GM21447 (cell line): Measurements from ENCODE around the gene FOSL1.
A peak's percentile ranks its signal among the peaks of the same experiment; 100 is the strongest.

ENCODE experiments used
- ATAC-seq: cut with Tn5 transposase; IDR thresholded peaks from one replicate; pipeline ENCODE4 v1.9.1; 2021; ENCODE audit not compliant: unreplicated experiment

Gene FOSL1

DNA sequence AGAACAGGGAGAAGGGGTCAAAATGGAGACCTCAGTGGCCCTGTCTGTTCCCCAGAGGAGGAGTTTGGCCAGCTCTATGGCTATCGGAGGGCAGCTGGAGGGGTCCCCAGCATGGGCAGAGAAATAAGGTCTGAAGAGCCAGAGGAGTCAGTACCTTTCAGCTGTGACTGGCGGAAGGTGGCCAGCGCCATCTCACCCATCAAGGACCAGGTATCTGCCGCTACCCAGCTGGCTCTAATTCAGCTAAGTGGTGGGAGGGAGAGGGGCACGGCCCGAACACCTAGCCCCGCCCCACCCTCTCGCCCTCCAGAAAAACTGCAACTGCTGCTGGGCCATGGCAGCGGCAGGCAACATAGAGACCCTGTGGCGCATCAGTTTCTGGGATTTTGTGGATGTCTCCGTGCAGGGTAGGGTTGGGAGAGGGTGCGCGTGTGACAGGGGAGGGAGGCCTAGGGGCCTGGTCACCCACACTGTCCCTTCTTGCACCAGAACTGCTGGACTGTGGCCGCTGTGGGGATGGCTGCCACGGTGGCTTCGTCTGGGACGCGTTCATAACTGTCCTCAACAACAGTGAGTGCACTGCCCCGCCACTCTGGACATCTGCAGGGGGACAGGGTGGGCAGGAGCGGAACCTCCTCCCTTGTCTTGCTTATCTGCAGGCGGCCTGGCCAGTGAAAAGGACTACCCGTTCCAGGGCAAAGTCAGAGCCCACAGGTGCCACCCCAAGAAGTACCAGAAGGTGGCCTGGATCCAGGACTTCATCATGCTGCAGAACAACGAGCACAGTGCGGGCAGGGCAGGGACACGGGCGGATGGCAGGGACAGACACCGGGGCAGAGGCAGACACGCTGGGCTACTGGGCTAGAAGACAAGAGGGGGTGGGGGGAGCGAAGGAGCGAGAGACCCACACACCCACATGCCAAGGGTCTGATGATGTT lies 17.8 kb downstream of the FOSL1 start:
- ATAC-seq, result no peak

DNA sequence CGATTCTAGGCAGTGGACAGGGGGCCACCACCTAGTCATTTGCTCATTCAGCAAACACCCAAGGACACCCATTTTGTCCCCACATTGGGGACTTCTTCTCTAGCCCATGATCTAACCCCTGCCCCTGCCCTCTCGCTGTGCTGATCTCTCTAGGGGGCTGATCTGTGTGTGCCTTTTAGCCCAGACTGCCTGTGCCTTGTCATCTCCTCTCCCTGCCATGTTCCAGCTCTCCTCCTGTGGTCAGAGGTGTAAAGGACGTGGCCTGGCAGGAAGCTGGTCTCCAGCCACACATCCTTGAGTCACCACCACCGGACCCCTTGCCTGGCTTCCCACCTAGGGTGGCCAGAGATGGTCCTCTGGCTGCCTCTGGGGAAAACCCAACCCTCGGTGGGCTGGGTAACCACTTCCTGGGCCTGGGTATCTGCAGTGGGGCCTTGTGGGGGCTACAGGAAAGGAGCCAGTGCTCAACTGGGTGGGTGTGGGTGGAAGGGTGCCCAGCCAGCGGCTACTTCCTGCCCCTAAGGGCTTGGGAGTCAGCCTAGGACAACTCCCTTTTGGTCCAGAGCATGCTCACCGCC lies 19.3 kb downstream of the FOSL1 start:
- no peak for ATAC-seq

DNA sequence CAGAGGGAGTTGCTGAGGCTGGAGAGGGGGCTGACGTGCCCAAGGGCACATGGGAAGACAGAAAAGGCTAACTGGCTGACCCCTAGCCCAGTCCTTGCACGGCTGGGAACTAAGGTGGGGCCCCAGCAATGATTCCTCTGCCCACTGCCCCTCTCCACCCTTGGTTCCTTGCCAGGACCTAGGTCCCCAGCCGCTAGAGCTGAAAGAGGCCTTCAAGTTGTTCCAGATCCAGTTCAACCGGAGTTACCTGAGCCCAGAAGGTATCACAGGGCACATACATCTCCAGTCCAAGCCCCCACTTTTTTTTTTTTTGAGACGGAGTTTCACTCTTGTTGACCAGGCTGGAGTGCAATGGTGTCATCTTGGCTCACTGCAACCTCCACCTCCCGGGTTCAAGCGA lies 20.2 kb downstream of the FOSL1 start:
- no peak for ATAC-seq

DNA sequence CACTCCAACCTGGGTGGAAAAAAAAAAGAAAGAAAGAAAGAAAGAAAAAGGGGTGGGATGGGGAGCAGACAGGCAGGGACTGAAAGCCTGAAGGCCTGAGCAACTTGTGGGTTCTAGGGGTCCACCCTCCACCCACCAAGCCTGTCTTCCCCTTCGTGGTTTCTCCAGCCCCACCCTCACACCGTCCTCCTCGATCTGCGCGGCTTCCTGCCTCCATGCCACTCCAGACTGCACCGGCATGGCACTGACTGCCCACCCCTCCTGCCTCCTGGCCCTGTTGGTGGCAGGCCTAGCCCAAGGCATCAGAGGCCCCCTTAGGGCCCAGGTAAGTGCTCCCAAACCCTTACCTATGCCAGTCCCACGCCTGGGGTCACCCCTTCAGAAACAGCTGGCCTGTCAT lies 20.6 kb downstream of the FOSL1 start, which contains the start of gene CTSW:
Gene CTSW, plus strand, starts transcription at position 221 of the 400 bp plus-strand sequence. Its CDS starts 18 bp downstream, at position 239.
- no peak for ATAC-seq

DNA sequence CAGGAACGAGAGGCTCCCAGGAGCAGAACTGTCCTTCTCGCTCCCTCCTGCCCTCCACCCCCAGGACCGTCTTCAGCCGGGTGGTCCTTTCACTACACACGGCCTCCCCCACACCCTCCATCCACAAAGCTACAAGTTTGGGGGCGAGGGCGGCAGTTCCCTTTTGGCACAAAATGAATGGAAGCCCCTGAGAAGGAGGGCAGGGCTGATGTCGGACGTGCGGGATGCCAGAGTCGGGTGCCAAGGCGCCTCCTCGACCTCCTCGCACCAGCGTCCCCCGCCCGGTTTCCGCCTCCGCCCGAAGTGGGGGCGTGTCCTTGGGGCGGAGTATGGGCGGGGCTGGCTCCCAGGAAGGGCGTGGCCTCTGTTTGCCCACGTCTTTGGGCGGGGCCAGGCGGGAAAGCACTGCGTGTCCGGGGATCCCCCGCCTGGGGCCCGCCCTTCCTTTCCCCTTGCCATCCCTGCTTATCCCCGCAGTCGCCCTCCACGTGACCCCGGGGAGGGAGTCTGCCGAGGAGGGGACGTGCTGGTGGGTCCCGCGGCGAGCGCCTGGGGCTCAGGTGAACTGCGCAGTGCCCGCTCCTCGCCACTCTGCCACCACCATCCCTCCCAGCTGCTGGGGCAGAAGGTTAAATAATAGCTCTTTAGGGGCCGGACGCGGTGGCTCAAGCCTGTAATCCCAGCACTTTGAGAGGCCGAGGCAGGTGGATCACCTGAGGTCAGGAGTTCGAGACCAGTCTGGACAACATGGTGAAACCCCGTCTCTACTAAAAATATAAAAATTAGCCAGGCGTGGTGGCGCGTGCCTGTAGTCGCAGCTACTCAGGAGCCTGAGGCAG lies 26.7 kb downstream of the FOSL1 start:
- peak; percentile 73 for ATAC-seq

DNA sequence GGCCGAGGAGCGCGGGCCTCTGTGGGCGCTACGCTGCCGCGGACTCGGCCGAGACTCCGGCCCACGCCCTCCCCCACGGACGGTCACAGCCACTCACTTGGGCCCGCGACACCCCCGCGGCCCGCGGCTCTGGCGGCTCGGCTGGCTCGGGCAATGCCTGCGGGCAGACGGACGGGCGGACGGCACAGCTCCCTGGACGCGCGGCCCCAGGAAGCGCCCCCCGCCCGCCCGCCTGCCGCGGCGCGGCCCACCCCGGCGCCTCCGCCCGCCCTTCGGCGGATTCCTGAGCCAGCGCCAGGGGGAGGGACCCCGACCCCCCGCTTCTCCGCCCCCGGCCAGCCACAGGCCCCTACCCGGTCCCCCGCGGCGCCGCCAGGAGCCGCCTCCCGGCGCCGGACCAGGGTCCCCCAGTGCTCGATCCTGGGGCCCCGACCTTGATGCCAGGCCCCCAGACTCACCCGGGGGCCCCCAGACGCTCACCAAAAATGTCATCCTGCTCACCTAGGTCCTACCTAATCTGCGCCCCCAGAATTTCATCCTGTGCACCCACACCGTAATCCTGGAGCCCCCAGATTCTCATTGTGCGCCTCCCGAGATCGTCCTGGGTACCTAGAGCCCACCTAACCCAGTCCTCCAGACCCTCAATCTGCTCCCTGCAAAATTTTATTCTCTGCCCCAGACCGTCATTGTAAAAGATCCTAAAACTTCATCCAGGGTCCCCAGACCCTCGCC lies 27.4 kb downstream of the FOSL1 start, which contains the start of gene EFEMP2:
Gene EFEMP2, minus strand, starts transcription at position 215 of the 732 bp plus-strand sequence. CDS start 446 bp downstream, outside the sequence.
- ATAC-seq, result no peak

DNA sequence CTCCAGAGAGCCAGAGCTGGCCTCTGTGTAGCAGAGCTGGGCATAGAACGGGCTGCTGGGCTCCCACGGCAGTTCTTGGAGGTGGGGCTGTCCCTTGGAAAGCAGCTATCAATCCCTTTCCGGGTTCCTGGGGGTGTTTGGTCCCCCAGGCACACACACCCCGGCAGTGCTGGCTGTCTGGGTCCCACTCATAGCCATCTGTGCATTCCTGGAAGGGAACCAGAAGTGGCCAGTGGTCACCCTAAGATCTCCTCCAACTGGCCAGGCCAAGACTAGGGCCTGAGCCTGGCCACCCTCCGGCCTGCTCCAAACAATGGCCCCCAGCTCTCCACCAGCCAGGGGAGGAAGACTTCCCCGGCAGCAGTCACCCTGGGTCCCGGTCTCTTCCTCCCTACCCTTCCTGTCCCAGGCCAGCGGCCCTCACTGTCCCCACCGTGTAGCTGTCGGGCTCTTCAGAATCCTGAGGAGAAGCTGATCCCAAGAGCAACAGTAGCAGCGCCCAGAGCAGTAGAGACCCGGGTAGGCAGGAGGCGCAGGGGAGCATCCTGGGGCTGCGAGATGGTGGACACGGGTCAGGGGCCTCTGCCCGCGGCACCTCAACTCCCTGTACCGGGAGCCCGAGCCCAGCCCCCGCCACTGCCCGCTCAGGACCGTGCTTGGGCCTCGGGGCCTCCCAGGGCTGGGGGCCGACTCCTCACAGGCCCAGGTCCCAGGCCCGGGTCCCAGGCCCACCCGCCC lies 28.2 kb downstream of the FOSL1 start:
- ATAC-seq, result no peak

DNA sequence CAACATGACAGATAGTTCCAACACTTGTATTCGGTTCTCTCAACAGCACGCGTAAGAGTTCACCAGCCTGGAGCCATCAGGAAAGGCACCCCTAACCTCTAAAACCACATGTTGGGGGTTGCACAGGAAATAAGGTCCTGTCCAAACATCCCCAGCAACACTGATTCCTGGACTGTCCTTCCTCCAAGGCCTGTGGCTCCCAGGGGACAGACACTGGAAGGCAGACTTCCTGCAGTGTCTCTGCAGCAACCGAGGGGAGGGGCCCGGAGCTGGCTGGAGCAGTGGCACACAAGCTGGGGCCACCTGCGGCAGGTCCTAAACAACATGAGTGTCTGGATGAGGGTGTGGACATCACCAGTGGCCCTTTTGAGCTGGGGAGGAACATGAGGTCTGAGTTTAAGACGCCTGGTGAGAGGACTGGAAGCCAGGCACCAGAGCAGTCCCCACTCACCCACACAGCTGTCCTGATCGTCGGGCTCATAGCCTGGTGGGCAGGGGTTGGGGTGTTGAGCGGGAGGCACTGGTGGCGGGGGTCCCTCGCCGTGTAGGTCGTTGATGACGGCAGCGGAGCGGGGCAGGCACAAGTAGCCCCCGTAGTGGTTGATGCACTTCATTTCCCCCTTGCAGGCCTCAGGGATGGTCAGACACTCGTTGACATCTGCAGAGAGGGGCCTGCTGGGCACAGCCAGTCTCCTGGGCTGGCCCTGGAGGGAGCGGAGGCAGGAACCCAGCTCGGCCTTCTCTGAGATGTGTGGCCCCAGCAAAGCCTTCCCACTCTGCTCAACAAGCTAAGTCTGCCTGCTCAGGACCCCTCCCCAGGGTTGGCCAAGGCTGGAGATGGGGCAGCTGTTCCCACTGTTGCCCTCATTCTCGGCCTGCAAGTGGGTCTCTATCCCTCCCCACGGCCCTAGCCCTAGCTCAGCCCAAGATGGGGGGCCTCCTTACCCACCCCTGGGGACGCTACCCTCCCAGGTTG lies 29.2 kb downstream of the FOSL1 start:
- no peak for ATAC-seq

DNA sequence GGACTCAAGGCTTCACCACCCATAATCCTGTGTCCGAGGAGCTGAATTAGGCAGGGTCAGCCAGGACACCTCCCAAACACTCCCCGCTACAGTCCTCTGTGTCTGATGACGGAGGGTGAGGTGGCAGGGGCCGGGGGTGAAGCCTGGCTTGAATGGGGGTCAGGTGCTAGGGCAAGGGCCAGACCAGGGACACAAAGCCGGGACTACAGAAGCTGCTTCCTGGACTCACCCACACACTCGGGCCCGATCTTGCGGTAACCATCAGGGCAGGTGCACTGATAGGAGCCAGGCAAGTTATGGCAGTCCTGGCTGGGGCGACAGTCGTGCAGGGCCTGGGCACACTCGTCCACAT lies 29.9 kb downstream of the FOSL1 start:
- ATAC-seq, result no peak

DNA sequence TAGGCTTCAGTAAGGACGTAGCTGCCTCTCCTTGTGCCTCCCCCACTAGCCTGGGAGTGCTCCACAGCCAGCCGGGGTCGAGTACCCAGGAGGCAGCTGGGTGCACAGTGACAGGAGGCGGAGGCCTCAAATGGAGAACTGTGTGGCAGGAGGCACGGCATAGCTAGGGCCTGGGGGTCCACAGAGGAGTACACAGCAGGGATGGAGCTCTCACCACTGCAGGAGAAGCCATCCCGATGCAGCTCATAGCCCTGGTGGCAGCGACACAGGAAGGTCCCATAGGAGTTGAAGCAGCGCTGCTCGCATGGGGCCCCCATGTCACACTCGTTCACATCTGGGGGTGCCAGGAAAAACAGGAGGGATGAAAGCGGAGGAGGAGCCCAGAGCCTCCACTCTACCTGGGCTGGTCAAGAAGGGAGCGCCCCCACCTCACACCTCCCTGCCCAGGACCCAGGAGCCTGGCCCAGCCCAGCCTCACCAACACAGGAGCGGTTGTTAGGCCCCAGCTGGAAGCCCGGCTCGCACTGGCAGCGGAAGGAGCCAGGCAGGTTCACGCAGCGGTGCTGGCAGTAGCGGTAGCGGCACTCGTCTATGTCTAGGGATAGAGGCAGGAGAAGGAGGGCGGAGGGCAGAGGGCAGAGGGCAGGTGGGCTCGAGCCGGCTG lies 30.4 kb downstream of the FOSL1 start:
- no peak for ATAC-seq

DNA sequence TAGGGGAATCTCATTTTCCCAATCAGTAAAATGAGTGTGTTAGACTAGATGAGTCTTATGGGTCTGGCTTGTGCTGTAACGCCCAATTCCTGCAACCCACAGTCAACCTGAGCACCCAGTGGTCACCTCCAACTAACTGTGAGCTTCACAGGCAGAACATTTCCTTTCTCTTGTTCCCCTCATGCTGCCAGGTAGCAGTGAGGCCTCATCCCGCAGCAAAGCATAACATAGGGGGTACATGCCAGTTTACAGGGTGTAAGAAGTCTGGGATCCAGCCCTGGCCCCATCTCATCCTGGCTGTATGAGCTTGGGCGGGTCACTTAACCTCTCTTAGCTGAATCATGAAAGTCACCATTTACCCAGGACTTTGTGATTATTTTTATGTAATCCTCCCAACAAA lies 31.3 kb downstream of the FOSL1 start:
- no peak for ATAC-seq

DNA sequence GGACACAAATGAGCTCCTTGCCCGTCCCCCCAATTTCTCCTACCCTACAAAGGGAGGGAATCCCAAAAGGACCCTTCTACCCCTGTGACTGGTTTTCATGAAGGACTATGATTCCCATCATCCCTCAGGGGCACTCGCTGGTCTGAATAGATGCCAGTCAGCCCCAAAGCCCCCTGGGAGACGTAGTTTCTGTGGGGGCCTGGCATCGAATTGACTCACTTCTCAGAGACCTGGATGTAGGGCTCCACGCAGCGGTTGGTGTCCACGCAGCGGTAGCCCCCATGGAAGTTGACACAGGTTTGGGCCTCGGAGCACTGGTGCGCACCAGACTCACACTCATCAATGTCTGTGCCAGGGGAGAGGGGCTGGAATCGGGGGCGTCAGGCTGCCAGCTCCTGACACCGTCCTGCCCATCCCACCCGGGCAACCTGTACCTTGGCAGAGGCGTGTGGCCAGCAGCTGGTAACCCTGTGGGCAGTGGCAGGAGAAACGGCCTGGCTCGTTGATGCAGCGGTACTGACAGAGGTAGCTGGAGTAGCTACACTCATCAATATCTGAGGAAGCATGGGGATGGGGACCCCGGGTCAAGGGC lies 32.0 kb downstream of the FOSL1 start:
- no peak for ATAC-seq

DNA sequence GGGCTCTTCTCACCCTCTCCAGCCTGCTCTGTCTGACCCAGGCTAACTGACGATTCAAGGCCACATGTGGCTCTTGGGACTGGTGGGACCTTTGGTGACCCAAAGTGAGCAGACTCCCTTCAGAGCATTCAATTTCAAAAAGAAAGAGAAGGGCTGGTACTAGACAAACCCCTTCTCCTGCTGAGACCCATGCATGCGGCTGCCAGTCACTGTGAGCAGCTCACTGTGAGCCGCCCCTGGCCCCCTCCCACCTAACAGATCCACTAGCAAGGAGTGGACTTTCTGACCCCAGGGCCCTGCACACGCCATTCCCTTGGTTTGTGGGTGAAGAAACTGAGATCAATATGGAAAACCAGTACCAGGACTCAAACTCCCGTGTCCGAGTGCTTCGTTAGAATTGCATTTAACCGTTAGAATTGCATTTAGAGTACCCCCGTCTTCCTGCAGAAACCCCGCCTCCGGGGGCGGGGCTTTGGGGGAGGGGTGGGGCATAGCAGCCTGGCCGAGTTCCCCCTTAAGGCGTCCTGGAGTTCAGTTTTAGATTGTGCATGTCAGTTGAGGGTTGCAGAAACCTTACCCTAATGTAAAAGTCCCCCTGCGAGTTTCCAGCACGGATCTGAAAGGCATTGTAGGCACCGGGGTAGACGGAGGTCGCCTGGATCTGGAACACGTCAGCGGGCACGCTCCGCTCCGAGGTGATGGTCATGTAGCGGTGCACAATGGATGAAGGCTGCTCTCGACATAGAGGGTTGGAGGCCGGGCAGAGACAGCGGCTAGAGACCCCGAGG lies 32.7 kb downstream of the FOSL1 start:
- ATAC-seq, result no peak

DNA sequence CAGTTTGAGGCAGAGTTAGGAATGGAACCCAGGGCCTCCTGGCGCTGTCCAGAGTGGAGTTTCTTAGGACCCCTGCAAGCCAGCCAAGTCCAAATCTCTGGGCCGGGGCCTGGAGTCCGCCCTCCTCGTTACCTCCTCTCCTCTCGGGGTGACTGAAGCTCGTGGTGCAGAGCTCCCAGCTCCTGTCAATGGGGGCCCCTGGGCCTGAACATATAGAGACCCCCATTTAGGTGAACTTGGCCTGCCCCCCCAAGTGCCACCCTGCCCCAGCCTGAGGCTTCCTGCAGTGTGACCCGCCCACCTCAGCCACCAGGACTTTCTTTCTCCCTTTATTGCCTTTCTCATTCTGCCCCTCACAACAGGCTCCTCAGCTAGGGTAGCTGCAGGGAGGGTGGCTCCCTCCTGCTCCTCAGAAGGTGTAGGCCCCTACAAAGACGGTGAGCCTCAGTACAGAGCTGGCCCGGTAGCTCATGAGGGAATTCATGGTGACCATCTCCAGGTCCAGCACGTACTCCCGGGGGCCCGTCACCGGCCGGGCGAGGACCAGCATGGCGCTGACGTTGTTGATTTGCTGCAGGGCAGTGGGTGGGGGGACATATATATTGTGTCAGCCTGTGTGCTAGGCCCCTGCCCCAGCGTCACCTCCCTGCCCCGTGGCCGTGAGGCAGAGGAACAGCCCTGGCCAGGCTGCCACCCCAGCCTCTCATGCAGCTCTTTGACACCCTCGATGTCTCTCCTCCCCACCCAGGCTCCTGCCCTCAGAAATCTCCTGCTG lies 33.5 kb downstream of the FOSL1 start:
- ATAC-seq, result no peak

DNA sequence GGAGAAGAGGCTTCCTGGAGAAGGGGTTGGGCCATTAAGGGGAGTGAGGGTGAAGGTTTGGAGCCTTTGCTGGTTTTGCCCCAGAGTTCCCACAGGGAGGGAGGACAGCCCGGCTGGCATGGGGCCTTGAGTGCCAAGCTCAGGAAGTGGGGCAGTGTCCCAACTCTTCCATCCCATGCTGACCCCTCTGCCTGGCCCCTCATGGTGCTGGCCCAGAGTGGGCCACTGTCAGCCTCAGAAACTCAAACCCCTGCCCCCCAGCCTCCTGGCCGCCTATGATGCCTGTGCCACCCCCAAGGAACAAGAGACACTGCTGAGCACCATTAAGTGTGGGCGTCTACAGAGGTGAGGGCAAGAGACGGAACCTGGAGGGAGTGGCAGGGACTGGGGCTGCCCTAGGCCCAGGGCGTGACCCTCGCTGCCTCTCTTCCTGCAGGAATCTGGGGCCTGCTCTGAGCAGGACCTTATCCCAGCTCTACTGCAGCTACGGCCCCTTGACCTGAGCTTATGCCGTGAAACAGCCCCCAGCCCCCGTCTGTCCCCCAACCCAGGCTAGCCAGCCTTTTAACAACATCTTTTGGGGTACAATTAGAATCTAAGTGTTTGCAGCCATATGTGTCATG lies 34.5 kb downstream of the FOSL1 start:
- no peak for ATAC-seq
